Subcutaneous abdominal adipose tissue (tissue), 5 donors: Measurements from ENCODE around the gene DRICH1.
"Not testable (repeated sequence)": the region's sequence is repeated elsewhere in the genome, so short reads cannot be mapped to it uniquely, and the experiment has no call there.

Experiments used
- H3K27ac ChIP-seq: one replicate; pipeline ENCODE4 v1.7.0; 2013; ENCODE audit warnings: low read depth, mild to moderate bottlenecking, inconsistent platforms, low read length, moderate library complexity
- H3K27me3 ChIP-seq, 5 donors: one replicate each; pipeline ENCODE4 v1.7.0; 2013; ENCODE audit warnings: low read length in 5 of 5, inconsistent platforms in 1 of 5; ENCODE audit not compliant: control insufficient read depth in 5 of 5, insufficient read depth in 4 of 5
- H3K36me3 ChIP-seq, 5 donors: one replicate each; pipeline ENCODE4 v1.7.0; 2013; ENCODE audit warnings: low read length in 5 of 5; ENCODE audit not compliant: control insufficient read depth in 5 of 5, insufficient read depth in 5 of 5
- H3K4me1 ChIP-seq, 5 donors: one replicate each; pipeline ENCODE4 v1.7.0; 2013; ENCODE audit warnings: low read length in 5 of 5, mild to moderate bottlenecking in 3 of 5, moderate library complexity in 1 of 5; ENCODE audit not compliant: control insufficient read depth in 5 of 5, insufficient read depth in 5 of 5
- H3K4me3 ChIP-seq, 5 donors: one replicate each; pipeline ENCODE4 v1.7.0; 2013; ENCODE audit warnings: low read length in 5 of 5, low read depth in 1 of 5
- H3K9ac ChIP-seq, 5 donors: one replicate each; pipeline ENCODE4 v1.7.0; 2013; ENCODE audit warnings: low read length in 5 of 5, mild to moderate bottlenecking in 4 of 5, moderate library complexity in 3 of 5
- H3K9me3 ChIP-seq, 5 donors: one replicate each; pipeline ENCODE4 v1.7.0; 2013; ENCODE audit warnings: low read length in 5 of 5; ENCODE audit not compliant: control insufficient read depth in 5 of 5
- donor health status: healthy.
- donor health status: healthy.
- donor health status: healthy.
- donor health status: healthy.
- donor health status: healthy.

DRICH1 gene

GRCh38 chr22:23673050-23673620 lies 41.0 kb upstream of the DRICH1 start:
- H3K27me3 ChIP-seq = no peaks in the 10 kb centered on the region
- H3K27ac ChIP-seq = no peak overlapping the region

DNA sequence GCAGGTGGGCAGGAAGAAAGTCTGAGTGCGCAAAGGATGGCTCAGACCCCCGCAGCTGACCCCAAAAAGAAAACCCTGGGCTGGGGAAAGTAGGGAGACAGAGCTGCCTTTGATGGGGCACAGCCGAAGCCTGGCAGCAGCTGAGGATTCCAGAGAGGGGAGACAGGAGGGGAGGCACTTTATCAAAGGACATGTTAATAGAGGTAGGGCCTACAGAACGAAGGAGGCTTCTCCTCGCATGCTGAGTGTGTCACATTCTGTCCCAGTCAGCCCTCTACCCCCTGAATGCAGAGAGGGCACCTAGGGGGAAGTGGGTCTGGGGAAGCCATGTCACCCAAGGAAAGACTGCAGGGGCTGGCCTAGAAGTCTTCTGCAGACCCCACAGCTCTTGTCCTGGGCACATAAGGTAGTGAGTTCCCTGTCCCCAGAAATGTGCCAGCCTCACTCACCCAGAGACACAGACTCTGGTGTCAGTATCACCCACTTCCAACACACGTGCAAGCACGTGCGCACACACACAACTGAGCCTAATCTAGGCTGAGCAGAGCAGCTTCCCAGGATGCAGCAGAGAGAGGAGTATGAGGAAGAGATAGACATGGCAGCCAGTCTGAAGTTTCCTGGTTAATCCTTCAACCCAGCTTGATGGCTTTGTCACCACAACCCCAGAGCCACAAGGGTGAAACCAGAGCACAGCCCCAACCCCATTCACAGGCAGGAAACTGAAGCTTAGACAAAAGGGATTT lies 40.4 kb upstream of the DRICH1 start:
- peaks cover 0 to 10% (median 7%) of the 10 kb centered on the region in 5 donors for H3K4me1 ChIP-seq
- H3K27ac ChIP-seq, H3K9ac ChIP-seq, H3K36me3 ChIP-seq, H3K4me3 ChIP-seq, H3K9me3 ChIP-seq, H3K27me3 ChIP-seq: not testable (repeated sequence)

More at GRCh38 chr22:23673050-23673620, 41.0 kb upstream of the DRICH1 start:
- no peak overlapping the region for H3K4me3 ChIP-seq
- H3K9me3 ChIP-seq = no peaks in the 10 kb centered on the region
- H3K36me3 ChIP-seq = peaks cover 0 to 3% (median 0%) of the 10 kb centered on the region in 5 donors
- H3K4me1 ChIP-seq = peaks cover 0 to 10% (median 7%) of the 10 kb centered on the region in 5 donors
- no peak overlapping the region for H3K9ac ChIP-seq

DNA sequence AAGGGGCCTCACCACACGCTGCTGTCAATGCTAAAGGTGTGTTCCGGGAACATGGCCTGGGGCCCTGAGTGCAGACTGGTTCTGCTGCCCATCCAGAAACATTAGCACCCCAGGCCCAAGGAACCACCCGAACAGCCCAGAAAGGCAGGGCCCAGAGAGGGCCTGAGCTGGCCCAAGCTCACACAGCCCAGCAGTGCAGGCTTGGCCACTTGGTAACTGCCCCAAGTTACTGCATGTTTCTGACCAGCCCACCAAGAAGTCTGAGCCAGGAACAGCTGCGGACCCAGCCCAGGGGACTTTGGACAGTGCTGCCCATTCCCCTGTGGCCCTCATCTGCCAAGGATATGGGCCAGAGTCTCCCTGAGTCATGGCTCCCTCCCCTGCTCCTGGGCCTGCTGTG lies 39.3 kb upstream of the DRICH1 start:
- not testable (repeated sequence) for H3K4me1 ChIP-seq, H3K4me3 ChIP-seq, H3K9me3 ChIP-seq, H3K36me3 ChIP-seq, H3K9ac ChIP-seq, H3K27ac ChIP-seq, H3K27me3 ChIP-seq

DNA sequence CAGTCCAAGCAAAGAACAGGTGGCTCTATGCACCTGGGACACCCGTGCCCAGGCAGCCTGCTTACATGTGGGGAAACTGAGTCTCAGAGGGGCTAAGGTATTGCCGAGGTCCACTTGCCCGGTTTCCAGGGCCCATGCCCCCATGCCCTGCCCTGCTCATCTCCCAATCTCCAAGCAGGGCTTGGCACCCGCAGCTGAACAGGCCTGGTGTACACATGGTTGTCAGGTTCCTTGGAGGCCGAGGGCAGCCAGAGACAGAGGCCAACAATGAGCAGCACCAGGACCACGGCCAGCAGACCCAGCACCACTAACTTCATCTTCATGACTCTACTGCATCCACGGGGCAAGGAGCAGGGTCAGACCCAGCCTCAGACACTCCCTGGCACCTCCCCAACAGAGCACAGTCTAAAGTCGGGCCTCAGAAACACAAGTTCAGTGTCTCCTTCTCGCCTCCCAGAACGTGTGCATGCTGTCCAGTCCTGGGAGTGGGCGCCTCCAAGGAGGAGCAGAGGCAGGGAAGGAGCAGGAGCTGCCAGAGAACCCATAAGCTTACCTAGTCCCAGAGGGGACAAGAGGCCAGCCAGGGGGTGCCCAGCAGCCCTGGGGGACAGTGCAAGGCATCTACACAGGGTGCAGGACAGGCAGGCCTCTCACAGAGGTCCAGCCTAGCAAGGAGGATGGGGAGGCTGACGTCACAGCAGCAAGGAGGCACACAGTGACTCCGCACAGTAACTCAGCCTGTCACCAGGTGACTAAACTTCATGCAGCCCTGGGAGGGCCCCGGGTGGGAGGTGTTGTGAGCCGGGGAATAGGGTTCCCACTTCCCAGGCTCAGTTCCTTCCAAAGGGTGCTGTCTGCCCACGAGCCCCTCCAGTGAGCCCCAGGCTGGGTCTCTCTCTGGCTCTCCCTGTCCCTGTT lies 38.5 kb upstream of the DRICH1 start:
- H3K4me1 ChIP-seq = peaks cover 0 to 2% (median 1%) of the 10 kb centered on the region in 5 donors
- no peaks in the 10 kb centered on the region for H3K9me3 ChIP-seq
- peaks cover 0 to 3% (median 0%) of the 10 kb centered on the region in 5 donors for H3K36me3 ChIP-seq
- H3K27me3 ChIP-seq = no peaks in the 10 kb centered on the region
- H3K4me3 ChIP-seq = no peak overlapping the region
- H3K9ac ChIP-seq = no peak overlapping the region
- H3K27ac ChIP-seq = no peak overlapping the region

GRCh38 chr22:23660381-23660780 lies 28.3 kb upstream of the DRICH1 start:
- peaks cover 0 to 29% (median 17%) of the 10 kb centered on the region in 5 donors for H3K36me3 ChIP-seq
- not testable (repeated sequence) for H3K4me1 ChIP-seq, H3K9me3 ChIP-seq, H3K27ac ChIP-seq, H3K9ac ChIP-seq, H3K4me3 ChIP-seq, H3K27me3 ChIP-seq

GRCh38 chr22:23657727-23658126 lies 25.6 kb upstream of the DRICH1 start:
- Histone ChIP-seq H3K36me3 (peaks cover 0 to 41% (median 20%) of the 10 kb centered on the region in 5 donors), H3K4me3 (no peak overlapping the region), H3K9me3 (no peaks in the 10 kb centered on the region)

DNA sequence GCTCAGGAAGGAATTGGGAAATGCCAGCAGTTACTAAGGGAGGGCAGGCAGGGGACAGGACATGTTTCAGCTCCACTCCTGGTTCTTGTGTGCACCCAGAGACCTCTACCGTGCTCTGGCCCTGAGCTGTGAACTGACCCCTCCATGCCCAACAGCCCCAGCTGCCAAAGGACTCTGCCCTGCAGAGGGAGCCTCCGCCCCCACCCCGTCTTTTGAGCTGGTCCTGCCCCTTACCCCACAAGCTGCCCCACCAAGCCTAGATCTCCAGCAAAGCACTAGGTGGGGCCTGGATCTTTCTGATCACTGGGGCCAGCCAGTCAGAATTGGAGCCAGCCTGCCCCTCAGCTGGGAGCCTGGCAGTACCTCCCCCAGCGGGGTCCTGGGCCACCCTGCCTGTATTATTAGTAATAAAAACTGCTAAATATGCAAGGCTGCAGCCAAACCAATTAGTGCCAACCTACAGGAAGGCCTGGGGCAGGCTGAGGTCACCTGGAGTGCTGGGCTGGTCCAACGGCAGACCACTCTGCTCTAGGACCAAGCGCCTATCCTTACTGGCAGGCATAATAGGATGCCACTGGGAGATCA lies 23.9 kb upstream of the DRICH1 start:
- no peaks in the 10 kb centered on the region for H3K4me1 ChIP-seq
- H3K4me3 ChIP-seq = no peak overlapping the region
- no peak overlapping the region for H3K9ac ChIP-seq
- peaks cover 0 to 42% (median 23%) of the 10 kb centered on the region in 5 donors for H3K36me3 ChIP-seq
- no peaks in the 10 kb centered on the region for H3K27me3 ChIP-seq
- H3K9me3 ChIP-seq = no peaks in the 10 kb centered on the region
- no peak overlapping the region for H3K27ac ChIP-seq

More at GRCh38 chr22:23657727-23658126, 25.6 kb upstream of the DRICH1 start:
- Histone ChIP-seq H3K4me1 (no peaks in the 10 kb centered on the region), H3K9ac (no peak overlapping the region), H3K27ac (no peak overlapping the region), H3K27me3 (no peaks in the 10 kb centered on the region)

GRCh38 chr22:23652711-23653110 lies 20.6 kb upstream of the DRICH1 start:
- H3K36me3 ChIP-seq = peaks cover 0 to 29% (median 14%) of the 10 kb centered on the region in 5 donors
- H3K9me3 ChIP-seq = no peaks in the 10 kb centered on the region
- no peak overlapping the region for H3K4me3 ChIP-seq
- H3K27me3 ChIP-seq = no peaks in the 10 kb centered on the region
- no peak overlapping the region for H3K9ac ChIP-seq
- no peak overlapping the region for H3K27ac ChIP-seq
- no peaks in the 10 kb centered on the region for H3K4me1 ChIP-seq

DNA sequence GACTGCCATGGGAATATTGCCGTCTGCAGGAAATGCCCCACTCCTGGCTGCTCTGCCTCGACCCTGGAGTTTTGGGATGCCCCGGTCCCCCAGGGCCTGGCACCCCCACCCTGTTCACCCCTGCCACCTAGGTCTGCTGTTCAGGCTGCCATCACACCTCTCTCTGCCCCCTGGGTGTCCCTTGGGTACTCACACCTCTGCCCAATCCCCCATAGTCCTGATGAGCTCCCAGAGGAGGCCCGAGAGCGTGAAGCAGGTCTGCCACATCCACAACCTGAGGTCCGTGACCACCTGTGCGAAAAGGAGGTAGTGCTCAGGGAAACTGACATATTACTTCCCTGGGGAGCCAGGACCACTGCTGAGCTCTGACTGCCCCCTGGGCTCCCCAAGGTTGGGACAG lies 20.2 kb upstream of the DRICH1 start:
- H3K27ac ChIP-seq = no peak overlapping the region
- no peaks in the 10 kb centered on the region for H3K27me3 ChIP-seq
- peaks cover 0 to 29% (median 12%) of the 10 kb centered on the region in 5 donors for H3K36me3 ChIP-seq

More for the DNA sequence above, 20.2 kb upstream of the DRICH1 start:
- Histone ChIP-seq H3K4me3 (no peak overlapping the region), H3K4me1 (no peaks in the 10 kb centered on the region), H3K9me3 (no peaks in the 10 kb centered on the region), H3K9ac (no peak overlapping the region)
